ENCODE measurements around the gene HERC2.

HERC2 gene

DNA sequence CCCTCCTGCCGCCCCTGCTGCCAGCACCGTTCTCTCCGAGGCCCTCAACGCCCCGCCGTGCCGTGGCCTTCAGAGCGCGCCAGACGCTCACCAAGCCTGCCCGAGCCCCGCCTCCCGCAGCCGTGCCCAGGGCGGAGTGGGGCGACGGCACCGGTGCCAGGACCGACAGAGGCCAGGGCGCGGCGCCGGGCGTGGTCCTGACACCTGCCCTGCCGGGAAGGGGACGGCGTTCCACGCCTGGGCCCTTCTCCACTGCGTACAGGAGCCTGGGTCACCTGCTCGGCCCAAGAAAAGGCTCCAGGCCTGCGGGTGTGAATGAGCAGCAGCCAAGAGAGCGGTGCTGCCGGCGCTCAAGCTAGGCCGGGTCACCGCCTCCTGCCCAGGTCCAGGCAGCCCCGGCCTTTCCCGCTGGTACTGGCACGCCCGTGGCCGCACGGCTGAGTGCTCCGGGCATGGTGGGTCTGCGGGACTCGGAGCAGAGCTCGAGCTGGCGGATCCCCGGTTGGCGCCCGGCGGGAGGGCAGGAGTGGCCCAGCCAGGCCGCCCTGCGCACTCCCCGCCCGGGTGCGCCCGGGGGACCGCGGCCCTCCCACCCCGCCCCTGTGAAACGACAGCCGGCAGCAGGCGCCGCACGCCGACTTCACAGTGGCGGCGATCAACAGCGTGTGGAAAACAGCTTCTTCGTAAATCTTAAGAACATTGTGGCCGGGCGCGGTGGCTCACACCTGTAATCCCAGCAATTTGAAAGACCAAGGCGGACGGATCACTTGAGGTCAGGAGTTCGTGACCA, 227.1 kb downstream of the HERC2 start:
- TF ChIP-seq FOXP2 (optimal IDR thresholded peaks at IDR 0.05; ENCODE audit: borderline replicate concordance, extremely low read depth, extremely low read length, insufficient read depth) (no peak), TAF1 (IDR thresholded peaks at IDR 0.05; ENCODE audit: borderline replicate concordance, insufficient read depth, low read length) (no peak), SIN3A (IDR thresholded peaks at IDR 0.05; ENCODE audit: borderline replicate concordance, insufficient read depth, low read length) (no peak), POLR2AphosphoS5 (IDR thresholded peaks at IDR 0.05; ENCODE audit: low read depth, low read length) (no peak)
- TF ChIP-seq, protein P1, sequence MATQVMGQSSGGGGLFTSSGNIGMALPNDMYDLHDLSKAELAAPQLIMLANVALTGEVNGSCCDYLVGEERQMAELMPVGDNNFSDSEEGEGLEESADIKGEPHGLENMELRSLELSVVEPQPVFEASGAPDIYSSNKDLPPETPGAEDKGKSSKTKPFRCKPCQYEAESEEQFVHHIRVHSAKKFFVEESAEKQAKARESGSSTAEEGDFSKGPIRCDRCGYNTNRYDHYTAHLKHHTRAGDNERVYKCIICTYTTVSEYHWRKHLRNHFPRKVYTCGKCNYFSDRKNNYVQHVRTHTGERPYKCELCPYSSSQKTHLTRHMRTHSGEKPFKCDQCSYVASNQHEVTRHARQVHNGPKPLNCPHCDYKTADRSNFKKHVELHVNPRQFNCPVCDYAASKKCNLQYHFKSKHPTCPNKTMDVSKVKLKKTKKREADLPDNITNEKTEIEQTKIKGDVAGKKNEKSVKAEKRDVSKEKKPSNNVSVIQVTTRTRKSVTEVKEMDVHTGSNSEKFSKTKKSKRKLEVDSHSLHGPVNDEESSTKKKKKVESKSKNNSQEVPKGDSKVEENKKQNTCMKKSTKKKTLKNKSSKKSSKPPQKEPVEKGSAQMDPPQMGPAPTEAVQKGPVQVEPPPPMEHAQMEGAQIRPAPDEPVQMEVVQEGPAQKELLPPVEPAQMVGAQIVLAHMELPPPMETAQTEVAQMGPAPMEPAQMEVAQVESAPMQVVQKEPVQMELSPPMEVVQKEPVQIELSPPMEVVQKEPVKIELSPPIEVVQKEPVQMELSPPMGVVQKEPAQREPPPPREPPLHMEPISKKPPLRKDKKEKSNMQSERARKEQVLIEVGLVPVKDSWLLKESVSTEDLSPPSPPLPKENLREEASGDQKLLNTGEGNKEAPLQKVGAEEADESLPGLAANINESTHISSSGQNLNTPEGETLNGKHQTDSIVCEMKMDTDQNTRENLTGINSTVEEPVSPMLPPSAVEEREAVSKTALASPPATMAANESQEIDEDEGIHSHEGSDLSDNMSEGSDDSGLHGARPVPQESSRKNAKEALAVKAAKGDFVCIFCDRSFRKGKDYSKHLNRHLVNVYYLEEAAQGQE (IDR thresholded peaks at IDR 0.05; ENCODE audit: insufficient read depth in 1 of 2, low read depth in 2 of 2, low read length in 2 of 2): no peak

DNA sequence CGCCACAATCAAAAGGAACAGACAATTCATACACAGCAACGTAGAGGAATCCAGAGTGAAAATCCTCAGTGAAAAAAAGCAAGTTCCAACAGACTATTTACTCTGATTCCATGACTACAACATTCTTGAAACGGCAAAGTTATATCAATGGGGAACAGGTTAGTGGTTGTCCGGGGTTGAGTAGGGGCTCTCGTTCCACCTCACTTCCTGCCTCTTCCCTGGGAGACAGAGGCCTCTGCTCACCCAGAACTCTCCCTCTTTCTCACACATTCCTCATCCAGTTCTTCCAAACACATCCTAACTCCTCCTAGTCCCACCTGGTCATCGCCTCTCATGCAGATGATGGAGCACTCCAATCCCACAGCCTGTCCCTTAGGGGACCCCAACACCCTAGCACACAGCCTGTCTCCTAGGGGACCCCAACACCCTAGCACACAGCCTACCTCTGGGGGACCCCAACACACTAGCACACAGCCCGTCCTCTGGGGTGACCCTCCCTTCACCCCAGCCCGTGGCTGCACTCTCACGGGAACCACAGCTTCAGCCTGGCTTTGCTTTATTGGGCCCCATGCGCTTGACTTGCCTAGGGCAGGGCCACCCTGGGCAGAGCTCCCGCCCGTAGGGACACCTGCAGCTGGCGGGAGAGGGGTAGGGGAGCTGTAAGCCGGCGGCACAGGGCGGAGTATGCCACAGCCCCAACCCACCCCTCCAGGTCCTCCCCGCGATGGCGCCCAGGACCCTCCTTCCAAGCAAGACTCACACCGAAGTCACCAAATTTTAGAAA, 228.0 kb downstream of the HERC2 start:
- TF ChIP-seq FOXP2 (optimal IDR thresholded peaks at IDR 0.05; ENCODE audit: borderline replicate concordance, extremely low read depth, extremely low read length, insufficient read depth): no peak
- no peak for TF ChIP-seq POLR2AphosphoS5 (IDR thresholded peaks at IDR 0.05; ENCODE audit: low read depth, low read length)
- no peak for TF ChIP-seq TAF1 (IDR thresholded peaks at IDR 0.05; ENCODE audit: borderline replicate concordance, insufficient read depth, low read length)
- no peak for TF ChIP-seq SIN3A (IDR thresholded peaks at IDR 0.05; ENCODE audit: borderline replicate concordance, insufficient read depth, low read length)
- TF ChIP-seq, protein P1 (IDR thresholded peaks at IDR 0.05; ENCODE audit: insufficient read depth in 1 of 2, low read depth in 2 of 2, low read length in 2 of 2): no peak

DNA sequence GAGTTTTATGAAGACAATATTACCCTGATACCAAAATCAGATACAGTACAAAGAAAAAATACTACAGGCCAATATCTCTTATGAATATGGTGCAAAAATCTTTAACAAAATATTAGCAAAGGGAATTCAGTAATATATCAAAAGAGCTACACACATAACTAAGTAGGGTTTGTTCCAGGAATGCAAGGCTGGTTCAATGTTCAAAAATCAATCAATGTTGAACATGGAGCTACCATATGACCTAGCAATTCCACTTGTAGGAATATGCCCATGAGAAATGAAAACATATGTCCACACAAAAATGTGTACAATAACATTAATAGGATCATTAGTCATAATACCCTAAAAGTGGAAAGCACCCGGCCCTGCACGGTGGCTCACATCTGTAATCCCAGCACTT, 230.7 kb downstream of the HERC2 start:
- TF ChIP-seq POLR2AphosphoS5 (IDR thresholded peaks at IDR 0.05; ENCODE audit: low read depth, low read length) (no peak), TAF1 (IDR thresholded peaks at IDR 0.05; ENCODE audit: borderline replicate concordance, insufficient read depth, low read length) (no peak), SIN3A (IDR thresholded peaks at IDR 0.05; ENCODE audit: borderline replicate concordance, insufficient read depth, low read length) (no peak), FOXP2 (optimal IDR thresholded peaks at IDR 0.05; ENCODE audit: borderline replicate concordance, extremely low read depth, extremely low read length, insufficient read depth) (no peak)
- TF ChIP-seq, protein P1 (IDR thresholded peaks at IDR 0.05; ENCODE audit: insufficient read depth in 1 of 2, low read depth in 2 of 2, low read length in 2 of 2): no peak

DNA sequence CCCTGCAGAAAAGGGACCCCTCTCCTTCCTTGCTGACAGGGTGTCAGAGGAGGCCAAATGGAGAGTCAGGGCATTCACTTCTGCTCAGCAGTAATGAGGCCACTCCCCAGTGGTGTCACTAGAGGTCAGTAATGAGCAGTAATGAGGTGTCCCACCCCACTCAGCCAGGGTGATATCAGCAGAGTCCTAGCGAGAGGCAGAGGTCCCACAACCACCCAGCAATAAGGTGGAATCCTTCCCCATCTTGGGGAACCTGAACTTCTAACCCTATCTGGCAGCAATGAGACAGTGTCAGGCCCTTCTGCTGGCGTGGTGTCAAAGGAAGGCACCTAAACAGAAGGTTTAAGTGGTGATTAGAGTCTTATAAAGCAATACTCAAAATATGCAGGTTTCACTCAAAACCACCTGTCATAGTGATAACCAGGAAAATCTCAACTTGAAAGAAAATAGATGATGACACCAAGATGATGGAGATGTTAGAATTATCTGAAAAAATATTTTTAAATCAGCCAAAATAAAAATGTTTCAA, 235.7 kb downstream of the HERC2 start:
- TF ChIP-seq POLR2AphosphoS5 (IDR thresholded peaks at IDR 0.05; ENCODE audit: low read depth, low read length) (no peak), TAF1 (IDR thresholded peaks at IDR 0.05; ENCODE audit: borderline replicate concordance, insufficient read depth, low read length) (no peak)

DNA sequence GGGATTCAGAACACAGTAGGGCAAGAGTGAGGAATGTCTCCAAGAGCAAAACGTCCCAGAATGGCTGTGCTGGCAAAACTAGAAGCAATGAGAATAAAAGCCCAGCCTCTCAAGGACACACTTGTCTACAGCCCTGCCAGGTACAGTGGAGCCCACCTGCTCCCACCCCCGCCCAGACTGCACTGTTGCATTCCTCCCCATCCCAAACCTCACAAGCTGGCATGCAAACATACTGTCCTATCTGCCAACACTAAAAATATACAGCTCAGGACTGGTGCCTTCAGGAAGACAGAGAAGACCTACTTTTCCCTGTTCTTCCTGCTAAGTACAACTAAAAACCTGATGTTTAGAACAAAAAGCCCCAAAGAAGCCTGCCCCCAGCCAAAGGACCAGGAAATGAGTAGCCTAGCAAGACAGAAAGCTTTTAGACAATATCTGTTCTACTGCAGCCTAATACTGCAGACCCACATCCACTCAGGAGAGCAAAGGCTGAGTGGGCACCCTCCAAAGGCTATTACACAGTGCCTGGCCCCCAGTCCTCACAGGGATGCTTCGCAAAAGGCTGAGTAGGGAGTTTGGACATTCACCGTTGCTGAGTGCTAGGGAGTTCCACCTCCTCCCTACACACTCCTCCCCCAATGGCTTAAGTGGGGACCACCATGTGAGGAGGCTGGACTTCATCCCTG, 236.3 kb downstream of the HERC2 start:
- no peak for TF ChIP-seq FOXP2 (optimal IDR thresholded peaks at IDR 0.05; ENCODE audit: borderline replicate concordance, extremely low read depth, extremely low read length, insufficient read depth)

Data from PFSK-1 (cell line).